ENCODE measurements around the gene TP63.

- no peak for TF ChIP-seq CTCF (IDR thresholded peaks at IDR 0.05)
- TF ChIP-seq POLR2A (IDR thresholded peaks at IDR 0.05), result no peak
- TF ChIP-seq EP300 (IDR thresholded peaks at IDR 0.05; ENCODE audit: low read depth), result no peak
Observed at GRCh38 chr3:189702066-189702646, 71.0 kb downstream of the TP63 start.
